H1 (cell line): Measurements from ENCODE around the gene TEX9.

Experiments
- CTCF ChIP-seq, 3 experiments: IDR thresholded peaks; 1 replicate in 2 of 3; 2 replicates in 1 of 3; pipeline versions ENCODE4 v1.5.1 to v1.6.1; 2011; ENCODE audit warnings: low read length in 3 of 3, mild to moderate bottlenecking in 3 of 3, inconsistent platforms in 2 of 3, low read depth in 1 of 3, moderate library complexity in 1 of 3; ENCODE audit not compliant: insufficient read depth in 1 of 3; ENCODE audit errors: control extremely low read depth in 1 of 3
- SIX5 ChIP-seq: IDR thresholded peaks from 2 replicates; pipeline ENCODE4 v1.6.1; 2011; ENCODE audit warnings: mild to moderate bottlenecking, low read depth, low read length

- TF ChIP-seq CTCF (IDR thresholded peaks at IDR 0.05; ENCODE audit: control extremely low read depth in 1 of 3, insufficient read depth in 1 of 3, low read depth in 1 of 3, low read length in 3 of 3): no peak
- no peak for TF ChIP-seq SIX5
Observed at GRCh38 chr15:56464893-56465520, 99.8 kb downstream of the TEX9 start, which contains the start of gene MNS1.
